HEK293 (cell line): ENCODE measurements around the gene HS3ST3A1.
A peak's percentile ranks its signal among the peaks of the same experiment; 100 is the strongest.

Experiments used
- HOXA7 ChIP-seq: sonication (generic); formaldehyde crosslinking; IDR thresholded peaks from 2 replicates; pipeline ENCODE4 v1.8.1; 2022; ENCODE audit warnings: missing genetic modification reagents, borderline replicate concordance
- HOXC10 ChIP-seq: sonication (generic); formaldehyde crosslinking; IDR thresholded peaks from 2 replicates; pipeline ENCODE4 v1.8.1; 2023; ENCODE audit warnings: mild to moderate bottlenecking, missing genetic modification reagents
- IKZF3 ChIP-seq: fragments of 450-650 bp; IDR thresholded peaks from 2 replicates; pipeline ENCODE4 v1.5.0; 2018; ENCODE audit warnings: missing biosample characterization, mild to moderate bottlenecking, missing genetic modification characterization, moderate library complexity
- RBAK ChIP-seq: fragments of 450-650 bp; formaldehyde crosslinking; IDR thresholded peaks from 2 replicates; pipeline ENCODE4 v1.5.1; 2016; ENCODE audit warnings: missing biosample characterization, missing genetic modification characterization
- TCF7L2 ChIP-seq: IDR thresholded peaks from 2 replicates; pipeline ENCODE4 v1.6.1; 2011; ENCODE audit warnings: low read depth, mild to moderate bottlenecking, inconsistent platforms, low read length, moderate library complexity, borderline replicate concordance
- ZBTB17 ChIP-seq: fragments of 450-650 bp; formaldehyde crosslinking; IDR thresholded peaks from 2 replicates; pipeline ENCODE4 v1.5.1; 2016; ENCODE audit warnings: missing biosample characterization, missing genetic modification characterization
- ZBTB8A ChIP-seq: fragments of 450-650 bp; formaldehyde crosslinking; IDR thresholded peaks from 2 replicates; pipeline ENCODE4 v1.5.1; 2016; ENCODE audit warnings: missing biosample characterization, missing genetic modification characterization
- ZFP37 ChIP-seq: fragments of 450-650 bp; formaldehyde crosslinking; IDR thresholded peaks from 2 replicates; pipeline ENCODE4 v1.5.1; 2016; ENCODE audit warnings: missing biosample characterization, missing genetic modification characterization
- ZNF10 ChIP-seq: fragments of 450-650 bp; formaldehyde crosslinking; IDR thresholded peaks from 2 replicates; pipeline ENCODE4 v1.5.1; 2017; ENCODE audit warnings: missing biosample characterization, missing genetic modification characterization
- ZNF202 ChIP-seq: fragments of 450-650 bp; formaldehyde crosslinking; IDR thresholded peaks from 2 replicates; pipeline ENCODE4 v1.5.1; 2016; ENCODE audit warnings: missing biosample characterization, missing genetic modification characterization, borderline replicate concordance
- ZNF214 ChIP-seq: fragments of 450-650 bp; formaldehyde crosslinking; IDR thresholded peaks from 2 replicates; pipeline ENCODE4 v1.5.1; 2017; ENCODE audit warnings: missing biosample characterization, mild to moderate bottlenecking, missing genetic modification characterization, borderline replicate concordance
- ZNF292 ChIP-seq: fragments of 450-650 bp; formaldehyde crosslinking; IDR thresholded peaks from 2 replicates; pipeline ENCODE4 v1.5.1; 2016; ENCODE audit warnings: low read depth, missing biosample characterization, missing genetic modification characterization, borderline replicate concordance
- ZNF341 ChIP-seq: fragments of 450-650 bp; formaldehyde crosslinking; IDR thresholded peaks from 2 replicates; pipeline ENCODE4; 2016; ENCODE audit warnings: low read depth, missing biosample characterization, missing genetic modification characterization
- ZNF48 ChIP-seq: fragments of 450-650 bp; formaldehyde crosslinking; IDR thresholded peaks from 2 replicates; pipeline ENCODE4 v1.5.1; 2016; ENCODE audit warnings: missing biosample characterization, missing genetic modification characterization
- ZNF521 ChIP-seq: fragments of 450-650 bp; formaldehyde crosslinking; IDR thresholded peaks from 2 replicates; pipeline ENCODE4 v1.5.1; 2017; ENCODE audit warnings: missing biosample characterization, mild to moderate bottlenecking, missing genetic modification characterization
- ZNF585B ChIP-seq: fragments of 450-650 bp; formaldehyde crosslinking; IDR thresholded peaks from 2 replicates; pipeline ENCODE4 v1.5.1; 2016; ENCODE audit warnings: missing biosample characterization, missing genetic modification characterization
- ZNF600 ChIP-seq: fragments of 450-650 bp; formaldehyde crosslinking; IDR thresholded peaks from 2 replicates; pipeline ENCODE4 v1.5.1; 2016; ENCODE audit warnings: missing biosample characterization, missing genetic modification characterization
- ZNF623 ChIP-seq: fragments of 450-650 bp; formaldehyde crosslinking; IDR thresholded peaks from 2 replicates; pipeline ENCODE4 v1.5.1; 2016; ENCODE audit warnings: missing biosample characterization, missing genetic modification characterization
- ZNF629 ChIP-seq: fragments of 450-650 bp; formaldehyde crosslinking; IDR thresholded peaks from 2 replicates; pipeline ENCODE4 v1.5.1; 2017; ENCODE audit warnings: missing biosample characterization, missing genetic modification characterization
- ZNF660 ChIP-seq: fragments of 450-650 bp; IDR thresholded peaks from 2 replicates; pipeline ENCODE4 v1.5.1; 2018; ENCODE audit warnings: missing biosample characterization, mild to moderate bottlenecking, missing genetic modification characterization
- ZNF707 ChIP-seq: fragments of 450-650 bp; formaldehyde crosslinking; IDR thresholded peaks from 2 replicates; pipeline ENCODE4 v1.5.1; 2016; ENCODE audit warnings: missing biosample characterization, missing genetic modification characterization
- ZNF777 ChIP-seq: fragments of 450-650 bp; formaldehyde crosslinking; IDR thresholded peaks from 2 replicates; pipeline ENCODE4 v1.5.1; 2017; ENCODE audit warnings: missing biosample characterization, missing genetic modification characterization, borderline replicate concordance
- ZSCAN30 ChIP-seq: fragments of 450-650 bp; IDR thresholded peaks from 2 replicates; pipeline ENCODE4 v1.5.1; 2018; ENCODE audit warnings: missing biosample characterization, mild to moderate bottlenecking, missing genetic modification characterization, moderate library complexity
- TF ChIP-seq, protein P1 (sequence below): fragments of 450-650 bp; formaldehyde crosslinking; IDR thresholded peaks from 2 replicates; pipeline ENCODE4 v1.5.1; 2016; ENCODE audit warnings: missing biosample characterization, missing genetic modification characterization
- TF ChIP-seq, protein P2 (sequence below): fragments of 450-650 bp; formaldehyde crosslinking; IDR thresholded peaks from 2 replicates; pipeline ENCODE4 v1.5.1; 2016; ENCODE audit warnings: missing biosample characterization, missing genetic modification characterization
- TF ChIP-seq, protein P3 (sequence below): fragments of 450-650 bp; formaldehyde crosslinking; IDR thresholded peaks from 2 replicates; pipeline ENCODE4 v1.5.1; 2016; ENCODE audit warnings: missing biosample characterization, missing genetic modification characterization
- TF ChIP-seq, protein P4 (sequence below): fragments of 450-650 bp; formaldehyde crosslinking; IDR thresholded peaks from 2 replicates; pipeline ENCODE4 v1.5.1; 2016; ENCODE audit warnings: missing biosample characterization, missing genetic modification characterization
- TF ChIP-seq, protein P5 (sequence below): fragments of 450-650 bp; formaldehyde crosslinking; IDR thresholded peaks from 2 replicates; pipeline ENCODE4 v1.5.1; 2016; ENCODE audit warnings: missing biosample characterization, missing genetic modification characterization
- TF ChIP-seq, protein P6 (sequence below): fragments of 450-650 bp; formaldehyde crosslinking; optimal IDR thresholded peaks from 2 replicates; pipeline ENCODE3; 2016; ENCODE audit warnings: missing biosample characterization, mild to moderate bottlenecking, missing genetic modification characterization
- TF ChIP-seq, protein P7 (sequence below): fragments of 450-650 bp; formaldehyde crosslinking; IDR thresholded peaks from 2 replicates; pipeline ENCODE4 v1.5.1; 2016; ENCODE audit warnings: missing biosample characterization, missing genetic modification characterization

HS3ST3A1 gene

DNA sequence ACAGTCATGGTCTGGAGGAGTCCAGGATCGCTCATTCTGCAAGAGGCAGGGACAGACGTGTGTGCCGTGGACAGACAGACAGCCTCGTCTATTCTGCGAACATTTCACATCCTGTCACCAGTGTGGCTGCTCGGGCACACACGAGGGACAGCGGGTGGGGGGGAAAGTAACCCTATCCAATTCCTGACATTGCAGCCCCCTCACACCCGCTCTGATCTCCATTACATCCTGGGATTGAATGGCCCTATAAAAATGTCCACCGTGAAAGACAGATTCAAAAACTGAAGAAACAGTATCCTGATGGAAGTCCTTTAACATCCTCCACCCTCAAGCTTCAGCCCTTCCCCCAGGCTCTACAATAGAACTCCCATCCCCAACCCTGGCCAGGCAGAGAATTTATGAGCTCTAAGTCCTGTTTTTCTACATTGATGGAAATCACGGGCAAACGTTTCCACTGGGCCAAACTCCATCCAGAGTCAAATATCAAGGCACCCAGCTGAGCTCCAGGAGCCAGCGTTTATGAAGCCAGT, 39.4 kb downstream of the HS3ST3A1 start (continued):
- TF ChIP-seq ZBTB8A (tag by site-specific recombination): peak; percentile 36; the same call in 1 of the 2 replicates
- 0 out of 2 replicates have a peak, but pooled peaks have one; percentile 32 for TF ChIP-seq ZFP37 (tag by site-specific recombination)
- TF ChIP-seq ZNF292 (tag by site-specific recombination): no peak
- TF ChIP-seq ZNF629 (tag by site-specific recombination): no peak
- no peak for TF ChIP-seq ZNF707 (tag by site-specific recombination)
- no peak for TF ChIP-seq IKZF3 (tag by site-specific recombination)
- TF ChIP-seq ZNF341 (tag by site-specific recombination): no peak
- TF ChIP-seq ZBTB17: peak; percentile 83; the same call in 1 of the 2 replicates
- TF ChIP-seq, protein P1, sequence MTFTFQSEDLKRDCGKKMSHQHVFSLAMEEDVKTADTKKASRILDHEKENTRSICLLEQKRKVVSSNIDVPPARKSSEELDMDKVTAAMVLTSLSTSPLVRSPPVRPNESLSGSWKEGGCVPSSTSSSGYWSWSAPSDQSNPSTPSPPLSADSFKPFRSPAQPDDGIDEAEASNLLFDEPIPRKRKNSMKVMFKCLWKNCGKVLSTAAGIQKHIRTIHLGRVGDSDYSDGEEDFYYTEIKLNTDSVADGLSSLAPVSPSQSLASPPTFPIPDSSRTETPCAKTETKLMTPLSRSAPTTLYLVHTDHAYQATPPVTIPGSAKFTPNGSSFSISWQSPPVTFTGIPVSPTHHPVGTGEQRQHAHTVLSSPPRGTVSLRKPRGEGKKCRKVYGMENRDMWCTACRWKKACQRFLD: no peak
- TF ChIP-seq ZNF10 (tag by site-specific recombination): no peak
- TF ChIP-seq, protein P2, sequence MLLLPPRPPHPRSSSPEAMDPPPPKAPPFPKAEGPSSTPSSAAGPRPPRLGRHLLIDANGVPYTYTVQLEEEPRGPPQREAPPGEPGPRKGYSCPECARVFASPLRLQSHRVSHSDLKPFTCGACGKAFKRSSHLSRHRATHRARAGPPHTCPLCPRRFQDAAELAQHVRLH (tag by site-specific recombination): no peak; the same call in 1 of the 2 replicates
- no peak for TF ChIP-seq ZNF623 (tag by site-specific recombination)
- TF ChIP-seq ZNF521 (tag by site-specific recombination): no peak
- no peak for TF ChIP-seq ZNF777
- TF ChIP-seq TCF7L2: 0 out of 2 replicates have a peak, but pooled peaks have one; percentile 61
- TF ChIP-seq ZNF600: peak; percentile 22; the same call in 1 of the 2 replicates
- TF ChIP-seq, protein P3, sequence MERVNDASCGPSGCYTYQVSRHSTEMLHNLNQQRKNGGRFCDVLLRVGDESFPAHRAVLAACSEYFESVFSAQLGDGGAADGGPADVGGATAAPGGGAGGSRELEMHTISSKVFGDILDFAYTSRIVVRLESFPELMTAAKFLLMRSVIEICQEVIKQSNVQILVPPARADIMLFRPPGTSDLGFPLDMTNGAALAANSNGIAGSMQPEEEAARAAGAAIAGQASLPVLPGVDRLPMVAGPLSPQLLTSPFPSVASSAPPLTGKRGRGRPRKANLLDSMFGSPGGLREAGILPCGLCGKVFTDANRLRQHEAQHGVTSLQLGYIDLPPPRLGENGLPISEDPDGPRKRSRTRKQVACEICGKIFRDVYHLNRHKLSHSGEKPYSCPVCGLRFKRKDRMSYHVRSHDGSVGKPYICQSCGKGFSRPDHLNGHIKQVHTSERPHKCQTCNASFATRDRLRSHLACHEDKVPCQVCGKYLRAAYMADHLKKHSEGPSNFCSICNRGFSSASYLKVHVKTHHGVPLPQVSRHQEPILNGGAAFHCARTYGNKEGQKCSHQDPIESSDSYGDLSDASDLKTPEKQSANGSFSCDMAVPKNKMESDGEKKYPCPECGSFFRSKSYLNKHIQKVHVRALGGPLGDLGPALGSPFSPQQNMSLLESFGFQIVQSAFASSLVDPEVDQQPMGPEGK (tag by site-specific recombination): peak; percentile 57
- no peak for TF ChIP-seq ZNF214 (tag by site-specific recombination)
- TF ChIP-seq ZSCAN30: no peak
- no peak for TF ChIP-seq ZNF660 (tag by site-specific recombination)
- no peak for TF ChIP-seq ZNF48 (tag by site-specific recombination)
- TF ChIP-seq, protein P4, sequence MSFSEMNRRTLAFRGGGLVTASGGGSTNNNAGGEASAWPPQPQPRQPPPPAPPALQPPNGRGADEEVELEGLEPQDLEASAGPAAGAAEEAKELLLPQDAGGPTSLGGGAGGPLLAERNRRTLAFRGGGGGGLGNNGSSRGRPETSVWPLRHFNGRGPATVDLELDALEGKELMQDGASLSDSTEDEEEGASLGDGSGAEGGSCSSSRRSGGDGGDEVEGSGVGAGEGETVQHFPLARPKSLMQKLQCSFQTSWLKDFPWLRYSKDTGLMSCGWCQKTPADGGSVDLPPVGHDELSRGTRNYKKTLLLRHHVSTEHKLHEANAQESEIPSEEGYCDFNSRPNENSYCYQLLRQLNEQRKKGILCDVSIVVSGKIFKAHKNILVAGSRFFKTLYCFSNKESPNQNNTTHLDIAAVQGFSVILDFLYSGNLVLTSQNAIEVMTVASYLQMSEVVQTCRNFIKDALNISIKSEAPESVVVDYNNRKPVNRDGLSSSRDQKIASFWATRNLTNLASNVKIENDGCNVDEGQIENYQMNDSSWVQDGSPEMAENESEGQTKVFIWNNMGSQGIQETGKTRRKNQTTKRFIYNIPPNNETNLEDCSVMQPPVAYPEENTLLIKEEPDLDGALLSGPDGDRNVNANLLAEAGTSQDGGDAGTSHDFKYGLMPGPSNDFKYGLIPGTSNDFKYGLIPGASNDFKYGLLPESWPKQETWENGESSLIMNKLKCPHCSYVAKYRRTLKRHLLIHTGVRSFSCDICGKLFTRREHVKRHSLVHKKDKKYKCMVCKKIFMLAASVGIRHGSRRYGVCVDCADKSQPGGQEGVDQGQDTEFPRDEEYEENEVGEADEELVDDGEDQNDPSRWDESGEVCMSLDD: no peak
- no peak for TF ChIP-seq HOXC10 (CRISPR knock-in tag)
- TF ChIP-seq, protein P5, sequence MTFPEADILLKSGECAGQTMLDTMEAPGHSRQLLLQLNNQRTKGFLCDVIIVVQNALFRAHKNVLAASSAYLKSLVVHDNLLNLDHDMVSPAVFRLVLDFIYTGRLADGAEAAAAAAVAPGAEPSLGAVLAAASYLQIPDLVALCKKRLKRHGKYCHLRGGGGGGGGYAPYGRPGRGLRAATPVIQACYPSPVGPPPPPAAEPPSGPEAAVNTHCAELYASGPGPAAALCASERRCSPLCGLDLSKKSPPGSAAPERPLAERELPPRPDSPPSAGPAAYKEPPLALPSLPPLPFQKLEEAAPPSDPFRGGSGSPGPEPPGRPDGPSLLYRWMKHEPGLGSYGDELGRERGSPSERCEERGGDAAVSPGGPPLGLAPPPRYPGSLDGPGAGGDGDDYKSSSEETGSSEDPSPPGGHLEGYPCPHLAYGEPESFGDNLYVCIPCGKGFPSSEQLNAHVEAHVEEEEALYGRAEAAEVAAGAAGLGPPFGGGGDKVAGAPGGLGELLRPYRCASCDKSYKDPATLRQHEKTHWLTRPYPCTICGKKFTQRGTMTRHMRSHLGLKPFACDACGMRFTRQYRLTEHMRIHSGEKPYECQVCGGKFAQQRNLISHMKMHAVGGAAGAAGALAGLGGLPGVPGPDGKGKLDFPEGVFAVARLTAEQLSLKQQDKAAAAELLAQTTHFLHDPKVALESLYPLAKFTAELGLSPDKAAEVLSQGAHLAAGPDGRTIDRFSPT (tag by site-specific recombination): no peak
- no peak for TF ChIP-seq ZNF202 (tag by site-specific recombination)
- TF ChIP-seq, protein P6, sequence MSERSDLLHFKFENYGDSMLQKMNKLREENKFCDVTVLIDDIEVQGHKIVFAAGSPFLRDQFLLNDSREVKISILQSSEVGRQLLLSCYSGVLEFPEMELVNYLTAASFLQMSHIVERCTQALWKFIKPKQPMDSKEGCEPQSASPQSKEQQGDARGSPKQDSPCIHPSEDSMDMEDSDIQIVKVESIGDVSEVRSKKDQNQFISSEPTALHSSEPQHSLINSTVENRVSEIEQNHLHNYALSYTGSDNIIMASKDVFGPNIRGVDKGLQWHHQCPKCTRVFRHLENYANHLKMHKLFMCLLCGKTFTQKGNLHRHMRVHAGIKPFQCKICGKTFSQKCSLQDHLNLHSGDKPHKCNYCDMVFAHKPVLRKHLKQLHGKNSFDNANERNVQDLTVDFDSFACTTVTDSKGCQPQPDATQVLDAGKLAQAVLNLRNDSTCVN: no peak
- no peak for TF ChIP-seq ZNF585B (tag by site-specific recombination)
- TF ChIP-seq HOXA7: no peak
- TF ChIP-seq RBAK (tag by site-specific recombination): no peak
- TF ChIP-seq, protein P7, sequence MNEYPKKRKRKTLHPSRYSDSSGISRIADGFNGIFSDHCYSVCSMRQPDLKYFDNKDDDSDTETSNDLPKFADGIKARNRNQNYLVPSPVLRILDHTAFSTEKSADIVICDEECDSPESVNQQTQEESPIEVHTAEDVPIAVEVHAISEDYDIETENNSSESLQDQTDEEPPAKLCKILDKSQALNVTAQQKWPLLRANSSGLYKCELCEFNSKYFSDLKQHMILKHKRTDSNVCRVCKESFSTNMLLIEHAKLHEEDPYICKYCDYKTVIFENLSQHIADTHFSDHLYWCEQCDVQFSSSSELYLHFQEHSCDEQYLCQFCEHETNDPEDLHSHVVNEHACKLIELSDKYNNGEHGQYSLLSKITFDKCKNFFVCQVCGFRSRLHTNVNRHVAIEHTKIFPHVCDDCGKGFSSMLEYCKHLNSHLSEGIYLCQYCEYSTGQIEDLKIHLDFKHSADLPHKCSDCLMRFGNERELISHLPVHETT (tag by site-specific recombination): no peak
